Measurements from ENCODE around the gene UBR2. TPM values are rescaled to one million over a fixed set of nuclear protein-coding genes. Genes with fewer than 3 reads are reported as not detected.
"Not testable (repeated sequence)": the region's sequence is repeated elsewhere in the genome, so short reads cannot be mapped to it uniquely, and the experiment has no call there.

UBR2 gene
- total RNA-seq, 1 experiment from 2014 or later = 19.2 TPM

- DNase-seq (ENCODE audit: low read depth) = peak; percentile 43
Measured at GRCh38 chr6:42555477-42556457, 8.1 kb upstream of the UBR2 start.

- DNase-seq (ENCODE audit: low read depth) = no peak
Measured at GRCh38 chr6:42556462-42556861, 7.4 kb upstream of the UBR2 start.

GRCh38 chr6:42559276-42559675, 4.6 kb upstream of the UBR2 start:
- DNase-seq (ENCODE audit: low read depth) = not testable (repeated sequence)

GRCh38 chr6:42561986-42562385, 1.8 kb upstream of the UBR2 start:
- no peak for DNase-seq (ENCODE audit: low read depth)

- no peak for DNase-seq (ENCODE audit: low read depth)
Measured at GRCh38 chr6:42562788-42563405, 932 bp upstream of the UBR2 start.

- no peak for DNase-seq (ENCODE audit: low read depth)
Measured at GRCh38 chr6:42564506-42564825, 637 bp downstream of the UBR2 start.

- no peak for DNase-seq (ENCODE audit: low read depth)
Measured at GRCh38 chr6:42565823-42566613, 2.2 kb downstream of the UBR2 start.

- DNase-seq (ENCODE audit: low read depth) = no peak
Measured at GRCh38 chr6:42566614-42567208, 2.9 kb downstream of the UBR2 start.

- not testable (repeated sequence) for DNase-seq (ENCODE audit: low read depth)
Measured at GRCh38 chr6:42567237-42567636, 3.4 kb downstream of the UBR2 start.

- DNase-seq (ENCODE audit: low read depth) = peak; percentile 90
Measured at GRCh38 chr6:42569102-42570028, 5.5 kb downstream of the UBR2 start.

GRCh38 chr6:42571611-42572342, 7.9 kb downstream of the UBR2 start:
- DNase-seq (ENCODE audit: low read depth) = peak; percentile 25

- no peak for DNase-seq (ENCODE audit: low read depth)
Measured at GRCh38 chr6:42572523-42572922, 8.7 kb downstream of the UBR2 start.

GRCh38 chr6:42576538-42576937, 12.7 kb downstream of the UBR2 start:
- DNase-seq (ENCODE audit: low read depth) = not testable (repeated sequence)

GRCh38 chr6:42598300-42598699, 34.5 kb downstream of the UBR2 start:
- DNase-seq (ENCODE audit: low read depth) = no peak

- DNase-seq (ENCODE audit: low read depth) = no peak
Measured at GRCh38 chr6:42599558-42599957, 35.7 kb downstream of the UBR2 start.

- DNase-seq (ENCODE audit: low read depth) = no peak
Measured at GRCh38 chr6:42604150-42604549, 40.3 kb downstream of the UBR2 start.

GRCh38 chr6:42604699-42605098, 40.9 kb downstream of the UBR2 start:
- not testable (repeated sequence) for DNase-seq (ENCODE audit: low read depth)

GRCh38 chr6:42610416-42610815, 46.6 kb downstream of the UBR2 start:
- no peak for DNase-seq (ENCODE audit: low read depth)

GRCh38 chr6:42615518-42615917, 51.7 kb downstream of the UBR2 start:
- DNase-seq (ENCODE audit: low read depth) = no peak

GRCh38 chr6:42616716-42617115, 52.9 kb downstream of the UBR2 start:
- no peak for DNase-seq (ENCODE audit: low read depth)

All from LHCN-M2 (cell line).